ENCODE results near the gene CCNT1. TPM values are rescaled to one million over a fixed set of nuclear protein-coding genes. Genes with fewer than 3 reads are reported as not detected.
"Not testable (repeated sequence)": the region's sequence is repeated elsewhere in the genome, so short reads cannot be mapped to it uniquely, and the experiment has no call there.

The CCNT1 gene
- total RNA-seq, 4 donors from 2014 or later, result 17.4 to 46.8 (median 33.9) TPM

DNA sequence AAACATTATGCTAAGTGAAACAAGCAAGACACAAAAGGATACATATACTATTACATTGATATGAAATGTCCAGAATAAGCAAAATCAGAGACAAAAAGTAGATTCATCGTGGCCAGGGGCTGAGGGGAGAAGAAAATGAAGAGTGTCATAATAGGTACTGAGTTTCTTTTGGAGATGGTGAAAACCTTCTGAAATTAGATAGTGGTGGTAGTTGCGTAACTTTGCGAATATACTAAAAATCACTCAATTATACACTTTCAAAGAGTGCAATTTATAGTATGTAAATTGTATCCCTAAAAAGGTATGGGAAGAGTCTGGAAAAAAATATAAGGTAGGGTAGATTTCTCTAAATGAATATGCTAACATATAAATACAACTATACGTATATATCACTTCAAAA, 56.6 kb downstream of the CCNT1 start:
- Histone ChIP-seq H3K27ac (no peak overlapping the region), H3K4me1 (no peaks in the 10 kb centered on the region), H3K9me3 (no peaks in the 10 kb centered on the region), H3K27me3 (no peaks in the 10 kb centered on the region), H3K36me3 (no peaks in the 10 kb centered on the region), H3K4me3 (no peak overlapping the region)
- intact Hi-C loops (cut with DNase I; ENCODE audit: low total_unique reads), result no loop called here
- TF ChIP-seq CTCF (IDR thresholded peaks at IDR 0.05) (no peak), POLR2A (IDR thresholded peaks at IDR 0.05) (no peak)
- no peak for DNase-seq

DNA sequence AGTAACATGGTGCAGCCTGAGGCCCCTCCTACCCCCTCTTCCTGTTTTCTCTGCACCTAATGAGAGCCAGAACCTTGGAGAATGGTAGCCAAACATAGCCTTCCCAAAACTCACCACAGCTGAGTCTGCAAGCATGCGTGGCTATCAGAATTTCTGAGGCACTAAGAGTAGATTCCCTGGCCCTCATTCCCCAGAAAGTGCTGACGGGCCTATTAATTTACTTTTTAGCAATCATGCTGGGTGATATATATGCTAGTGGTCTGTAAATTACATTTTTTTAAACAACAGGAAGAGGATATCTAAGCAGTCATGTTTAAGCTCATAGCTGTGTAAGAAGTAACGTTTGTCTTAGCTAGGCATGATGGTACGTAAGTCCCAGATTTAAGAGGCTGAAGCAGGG, 64.8 kb downstream of the CCNT1 start:
- Histone ChIP-seq H3K4me1 (no peaks in the 10 kb centered on the region), H3K27me3 (no peaks in the 10 kb centered on the region), H3K9me3 (no peaks in the 10 kb centered on the region), H3K36me3 (no peaks in the 10 kb centered on the region), H3K4me3 (no peak overlapping the region), H3K27ac (no peak overlapping the region)
- TF ChIP-seq POLR2A (IDR thresholded peaks at IDR 0.05) (no peak), CTCF (IDR thresholded peaks at IDR 0.05) (no peak)
- no peak for DNase-seq
- intact Hi-C loops (cut with DNase I; ENCODE audit: low total_unique reads), result no loop called here

DNA sequence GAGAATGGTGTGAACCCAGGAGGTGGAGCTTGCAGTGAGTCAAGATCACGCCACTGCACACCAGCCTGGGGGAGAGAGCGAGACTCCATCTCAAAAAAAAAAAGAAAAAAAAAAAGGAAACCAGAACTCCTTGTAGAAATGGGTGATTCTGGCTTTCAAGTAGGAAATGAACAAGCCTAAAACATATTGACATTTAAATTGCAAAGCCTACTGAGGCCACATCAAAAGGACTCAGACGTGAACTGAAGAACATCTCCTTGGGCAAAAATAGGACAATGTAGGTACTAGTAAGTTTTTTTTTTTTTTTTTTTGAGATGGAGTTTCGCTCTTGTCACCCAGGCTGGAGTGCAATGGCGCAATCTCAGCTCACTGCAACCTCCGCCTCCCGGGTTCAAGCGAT, 71.2 kb downstream of the CCNT1 start:
- H3K27ac ChIP-seq; H3K27me3 ChIP-seq; H3K36me3 ChIP-seq; H3K4me3 ChIP-seq; H3K9me3 ChIP-seq; intact Hi-C loops (cut with DNase I; ENCODE audit: low total_unique reads); H3K4me1 ChIP-seq; DNase-seq: not testable (repeated sequence)

- no peaks in the 10 kb centered on the region for H3K27me3 ChIP-seq
- DNase-seq, result no peak
- H3K27ac ChIP-seq, result no peak overlapping the region
- intact Hi-C loops (cut with DNase I; ENCODE audit: low total_unique reads), result no loop called here
- H3K9me3 ChIP-seq, result no peaks in the 10 kb centered on the region
- H3K4me3 ChIP-seq, result no peak overlapping the region
- no peak for TF ChIP-seq POLR2A (IDR thresholded peaks at IDR 0.05)
- TF ChIP-seq CTCF (IDR thresholded peaks at IDR 0.05), result no peak
- H3K4me1 ChIP-seq, result no peaks in the 10 kb centered on the region
- H3K36me3 ChIP-seq, result no peaks in the 10 kb centered on the region
Measured at GRCh38 chr12:48643011-48643410, 73.5 kb downstream of the CCNT1 start.

DNA sequence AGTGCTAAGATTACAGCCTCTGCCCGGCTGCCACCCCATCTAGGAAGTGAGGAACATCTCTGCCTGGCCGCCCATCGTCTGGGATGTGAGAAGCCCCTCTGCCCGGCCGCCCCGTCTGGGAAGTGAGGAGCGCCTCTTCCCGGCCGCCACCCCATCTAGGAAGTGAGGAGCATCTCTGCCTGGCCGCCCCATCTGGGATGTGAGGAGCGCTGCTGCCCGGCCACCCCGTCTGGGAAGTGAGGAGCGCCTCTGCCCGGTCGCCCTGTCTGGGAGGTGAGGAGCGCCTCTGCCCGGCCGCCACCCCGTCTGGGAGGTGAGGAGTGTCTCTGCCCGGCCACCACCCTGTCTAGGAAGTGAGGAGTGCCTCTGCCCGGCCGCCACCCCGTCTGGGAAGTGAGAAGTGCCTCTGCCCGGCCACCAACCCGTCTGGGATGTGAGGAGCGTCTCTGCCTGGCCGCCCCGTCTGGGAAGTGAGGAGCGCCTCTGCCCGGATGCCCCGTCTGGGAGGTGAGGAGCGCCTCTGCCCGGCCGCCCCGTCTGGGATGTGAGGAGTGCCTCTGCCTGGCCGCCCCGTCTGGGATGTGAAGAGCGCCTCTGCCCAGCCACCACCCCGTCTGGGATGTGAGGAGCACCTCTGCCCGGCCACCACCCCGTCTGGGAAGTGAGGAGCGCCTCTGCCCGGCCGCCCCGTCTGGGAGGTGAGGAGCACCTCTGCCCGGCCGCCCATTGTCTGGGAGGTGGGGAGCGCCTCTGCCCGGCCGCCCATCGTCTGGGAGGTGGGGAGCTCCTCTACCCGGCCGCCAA, 74.6 kb downstream of the CCNT1 start:
- H3K9me3 ChIP-seq; H3K27me3 ChIP-seq; H3K4me3 ChIP-seq; intact Hi-C loops (cut with DNase I; ENCODE audit: low total_unique reads); H3K4me1 ChIP-seq; DNase-seq; H3K27ac ChIP-seq; H3K36me3 ChIP-seq: not testable (repeated sequence)

DNA sequence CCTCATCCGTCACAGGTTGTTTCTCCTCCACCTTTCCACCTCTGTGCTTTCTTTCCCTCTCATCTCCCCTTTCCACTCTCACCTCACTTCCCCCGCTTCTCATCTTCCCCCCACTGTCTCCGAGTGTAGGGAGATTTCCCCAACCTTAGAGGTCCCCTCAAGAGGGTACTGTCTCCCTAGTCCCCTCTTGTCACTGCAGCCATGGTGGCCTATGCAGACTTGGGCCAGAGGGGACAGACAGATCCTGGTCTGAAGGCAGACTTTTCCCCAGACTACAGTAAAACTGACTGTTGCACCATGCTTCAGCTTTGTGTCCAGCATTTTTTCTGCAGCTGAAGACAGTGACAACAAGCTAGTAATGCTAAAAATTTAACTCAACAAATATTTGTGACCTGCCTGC, 75.7 kb downstream of the CCNT1 start:
- TF ChIP-seq CTCF (IDR thresholded peaks at IDR 0.05) (no peak), POLR2A (IDR thresholded peaks at IDR 0.05) (no peak)
- Histone ChIP-seq H3K4me3 (no peak overlapping the region), H3K27me3 (no peaks in the 10 kb centered on the region), H3K36me3 (no peaks in the 10 kb centered on the region), H3K9me3 (no peaks in the 10 kb centered on the region), H3K27ac (no peak overlapping the region), H3K4me1 (no peaks in the 10 kb centered on the region)
- no peak for DNase-seq
- intact Hi-C loops (cut with DNase I; ENCODE audit: low total_unique reads), result no loop called here
